Spleen (tissue), 11 donors: ENCODE measurements around the gene MOB2. TPM values are rescaled to one million over a fixed set of nuclear protein-coding genes. Genes with fewer than 3 reads are reported as not detected.
"Not testable (repeated sequence)": the region's sequence is repeated elsewhere in the genome, so short reads cannot be mapped to it uniquely, and the experiment has no call there.

Experiments used
- DNase-seq: peaks from one replicate; pipeline ENCODE4 v3.0.0-alpha.2; 2020
- H3K27ac ChIP-seq, 8 donors: fragments of 200-600 bp; sonication (generic) in 7 of 8; 1 replicate in 4 of 8; 2 replicates in 4 of 8; pipeline versions ENCODE4 v1.5.0 to v1.8.0; 2016 to 2021; ENCODE audit warnings: inconsistent platforms in 4 of 8, mild to moderate bottlenecking in 4 of 8, moderate library complexity in 1 of 8
- H3K27me3 ChIP-seq, 7 donors: fragments of 200-600 bp; sonication (generic) in 6 of 7; replicated peaks in 1 of 7; 1 replicate in 4 of 7; 2 replicates in 3 of 7; pipeline versions ENCODE4 v1.5.0 to v1.8.0; 2016 to 2021; ENCODE audit warnings: inconsistent platforms in 3 of 7, mild to moderate bottlenecking in 1 of 7
- H3K36me3 ChIP-seq, 6 donors: fragments of 200-600 bp; sonication (generic) in 5 of 6; 1 replicate in 4 of 6; 2 replicates in 2 of 6; pipeline versions ENCODE4 v1.5.0 to v1.8.0; 2016 to 2021; ENCODE audit warnings: inconsistent platforms in 2 of 6
- H3K4me1 ChIP-seq, 6 donors: fragments of 200-600 bp; sonication (generic) in 5 of 6; 1 replicate in 3 of 6; 2 replicates in 3 of 6; pipeline versions ENCODE4 v1.5.0 to v1.8.0; 2016 to 2021; ENCODE audit warnings: inconsistent platforms in 3 of 6
- H3K4me3 ChIP-seq, 8 donors: fragments of 200-600 bp; sonication (generic) in 7 of 8; 1 replicate in 4 of 8; 2 replicates in 4 of 8; pipeline versions ENCODE4 v1.5.0 to v1.8.0; 2016 to 2021; ENCODE audit warnings: inconsistent platforms in 4 of 8, mild to moderate bottlenecking in 4 of 8, moderate library complexity in 2 of 8
- H3K9me3 ChIP-seq, 8 donors: fragments of 200-600 bp; sonication (generic) in 7 of 8; 1 replicate in 4 of 8; 2 replicates in 4 of 8; pipeline versions ENCODE4 v1.5.0 to v1.8.0; 2016 to 2021; ENCODE audit warnings: inconsistent platforms in 4 of 8
- POLR2A ChIP-seq, 3 donors: fragments of 450-650 bp; IDR thresholded peaks; one replicate each; pipeline ENCODE4 v1.5.1; 2017; ENCODE audit warnings: antibody characterized with exemption in 3 of 3, mild to moderate bottlenecking in 1 of 3
- POLR2AphosphoS5 ChIP-seq, 3 donors: sonication (generic); formaldehyde crosslinking; IDR thresholded peaks; one replicate each; pipeline ENCODE4 v1.5.1; 2017; ENCODE audit warnings: antibody characterized with exemption in 3 of 3
- WGBS, 5 donors: extraction: QIAGEN DNeasy Blood & Tissue Kit in 3 of 5; methylation state at CpG; one replicate each; pipeline versions ENCODE4 v1.1.5 to v1.1.7; 2013 to 2018; 5-methylcytosine and 5-hydroxymethylcytosine counted together
- intact Hi-C: fragments of 100-400 bp; cut with DNase I; formaldehyde crosslinking; loops from one replicate; pipeline ENCODE4 v1.15.0; 2023; ENCODE audit warnings: low total_unique reads
- polyA plus RNA-seq, 3 donors: library from polyadenylated mRNA; stranded (reverse); fragments of 200-250 nt; gene quantifications; one replicate each; pipeline ENCODE4 v1.2.1, GENCODE V29; 2013
- total RNA-seq, 7 donors: library from RNA; depleted of rRNA in 3 of 7; stranded (reverse); fragments of >200 nt in 3 of 7; fragmentation: NEBNext Ultra II Directional in 4 of 7; extraction: Animal tissue kit (Norgen Biotek cat#: 25700) in 4 of 7; gene quantifications; one replicate each; pipeline versions ENCODE4 v1.1.0 to v1.2.1, GENCODE V29; 2016 to 2021
- TF ChIP-seq, protein P1 (sequence below), 11 experiments: fragments of 200-600 bp in 7 of 11; fragments of 450-650 bp in 4 of 11; sonication (generic) in 4 of 11; IDR thresholded peaks in 8 of 11; conservative IDR thresholded peaks in 3 of 11; 1 replicate in 7 of 11; 2 replicates in 4 of 11; pipeline versions ENCODE4 v1.4.0 to v1.8.0; 2016 to 2021; ENCODE audit warnings: antibody characterized with exemption in 11 of 11, inconsistent platforms in 4 of 11, mild to moderate bottlenecking in 1 of 11
- donor health status: healthy with polysubstance abuse.
- donor health status: DM: no; HTN: no; CAD: no; lungs with moderate emphysema.
- donor health status: DM: no; HTN: no; CAD: no.
- donor health status: Bipolar disorder and iron deficiency.
- donor health status: healthy.
- donor health status: DM: no; HTN: no; CAD: no.
- donor health status: DM: yes; HTN: yes; CAD: no.

MOB2 gene
- total and polyA plus RNA-seq, 10 donors: 28.1 to 51.5 (median 41.5) TPM

DNA sequence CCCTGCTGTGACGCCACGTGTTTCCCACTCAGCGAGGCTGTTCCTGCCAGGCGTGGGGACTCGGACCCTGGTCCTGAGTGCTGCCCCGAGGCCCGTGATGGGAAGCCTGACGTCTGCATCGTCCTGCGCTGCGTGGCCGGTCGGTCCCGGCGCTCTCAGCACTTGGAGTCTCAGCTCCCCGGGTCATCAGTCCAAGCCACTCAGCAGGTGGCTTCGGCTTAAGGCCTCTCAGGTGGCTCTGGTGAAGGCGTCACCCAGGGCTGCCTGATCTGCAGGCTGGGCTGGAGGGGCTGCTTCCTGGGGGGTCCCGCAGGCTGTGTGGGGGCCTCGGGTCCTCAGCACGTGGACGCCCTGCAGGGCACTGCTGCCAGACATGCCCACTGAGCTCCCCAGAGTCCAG lies 61.6 kb downstream of the MOB2 start:
- 83 to 88% (median 84%) methylated on average over 17 to 22 of the region's 22 CpGs; no CpG with 5 or more reads in 1 of the 5 donors for WGBS, 5 donors
- Histone ChIP-seq H3K4me3 (no peak overlapping the region), H3K9me3 (peaks cover 0 to 17% (median 7%) of the 10 kb centered on the region in 8 donors), H3K27ac (no peak overlapping the region), H3K36me3 (no peaks in the 10 kb centered on the region), H3K4me1 (no peaks in the 10 kb centered on the region), H3K27me3 (peaks cover 0 to 43% (median 10%) of the 10 kb centered on the region in 7 donors)
- intact Hi-C loops: no loop called here
- DNase-seq: no peak
- TF ChIP-seq POLR2A (IDR thresholded peaks at IDR 0.05): no peak
- TF ChIP-seq POLR2AphosphoS5 (IDR thresholded peaks at IDR 0.05): no peak
- TF ChIP-seq, protein P1, sequence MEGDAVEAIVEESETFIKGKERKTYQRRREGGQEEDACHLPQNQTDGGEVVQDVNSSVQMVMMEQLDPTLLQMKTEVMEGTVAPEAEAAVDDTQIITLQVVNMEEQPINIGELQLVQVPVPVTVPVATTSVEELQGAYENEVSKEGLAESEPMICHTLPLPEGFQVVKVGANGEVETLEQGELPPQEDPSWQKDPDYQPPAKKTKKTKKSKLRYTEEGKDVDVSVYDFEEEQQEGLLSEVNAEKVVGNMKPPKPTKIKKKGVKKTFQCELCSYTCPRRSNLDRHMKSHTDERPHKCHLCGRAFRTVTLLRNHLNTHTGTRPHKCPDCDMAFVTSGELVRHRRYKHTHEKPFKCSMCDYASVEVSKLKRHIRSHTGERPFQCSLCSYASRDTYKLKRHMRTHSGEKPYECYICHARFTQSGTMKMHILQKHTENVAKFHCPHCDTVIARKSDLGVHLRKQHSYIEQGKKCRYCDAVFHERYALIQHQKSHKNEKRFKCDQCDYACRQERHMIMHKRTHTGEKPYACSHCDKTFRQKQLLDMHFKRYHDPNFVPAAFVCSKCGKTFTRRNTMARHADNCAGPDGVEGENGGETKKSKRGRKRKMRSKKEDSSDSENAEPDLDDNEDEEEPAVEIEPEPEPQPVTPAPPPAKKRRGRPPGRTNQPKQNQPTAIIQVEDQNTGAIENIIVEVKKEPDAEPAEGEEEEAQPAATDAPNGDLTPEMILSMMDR (IDR thresholded peaks at IDR 0.05 in 8 of 11, conservative IDR thresholded peaks at IDR 0.05 in 3 of 11): no peak

DNA sequence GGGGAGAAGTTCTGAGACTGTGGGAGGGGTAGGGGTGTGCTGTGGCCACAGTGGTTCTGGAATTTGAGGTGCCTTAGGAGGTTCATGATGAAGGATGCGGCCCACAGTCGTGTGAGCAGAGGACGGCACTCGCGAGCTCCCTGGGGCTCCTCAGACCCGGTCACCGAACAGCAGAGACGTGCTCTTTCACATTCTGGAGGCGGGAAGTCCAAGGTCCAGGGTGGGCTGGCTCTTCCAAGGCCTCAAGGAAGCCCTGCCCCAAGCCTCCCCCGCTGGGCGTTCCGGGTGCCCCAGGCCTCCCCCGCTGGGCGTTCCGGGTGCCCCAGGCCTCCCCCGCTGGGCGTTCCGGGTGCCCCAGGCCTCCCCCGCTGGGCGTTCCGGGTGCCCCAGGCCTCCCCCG lies 63.2 kb downstream of the MOB2 start:
- H3K27ac ChIP-seq, intact Hi-C loops, H3K4me3 ChIP-seq, DNase-seq, H3K4me1 ChIP-seq, H3K36me3 ChIP-seq: not testable (repeated sequence)
- Histone ChIP-seq H3K27me3 (peaks cover 0 to 43% (median 10%) of the 10 kb centered on the region in 7 donors), H3K9me3 (peaks cover 4 to 29% (median 23%) of the 10 kb centered on the region in 8 donors)
- 83 to 94% (median 91%) methylated on average over 7 to 21 of the region's 22 CpGs for WGBS, 5 donors

DNA sequence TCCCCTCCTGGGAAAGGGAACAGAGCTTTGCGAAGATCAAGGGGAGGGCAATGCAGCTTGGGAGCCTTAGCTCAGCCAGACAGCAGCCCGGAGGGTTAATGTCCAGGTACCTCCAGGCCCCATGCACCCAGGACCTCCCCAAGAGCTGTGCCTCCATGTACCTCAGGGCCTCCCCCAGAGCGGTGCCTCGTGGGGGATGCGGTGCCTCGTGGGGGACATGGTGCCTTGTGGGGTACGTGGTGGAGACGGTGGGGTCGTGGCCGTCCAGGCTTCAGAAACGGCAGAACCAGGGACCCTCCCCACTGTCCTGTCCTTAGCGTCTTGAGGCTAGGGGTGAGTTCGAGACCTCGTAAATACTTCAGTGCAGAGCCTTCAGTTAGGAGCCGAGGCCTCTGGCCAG lies 63.6 kb downstream of the MOB2 start:
- Histone ChIP-seq H3K4me3 (no peak overlapping the region), H3K27me3 (peaks cover 0 to 43% (median 10%) of the 10 kb centered on the region in 7 donors), H3K4me1 (no peaks in the 10 kb centered on the region), H3K36me3 (no peaks in the 10 kb centered on the region), H3K9me3 (peaks cover 4 to 33% (median 27%) of the 10 kb centered on the region in 8 donors), H3K27ac (no peak overlapping the region)
- TF ChIP-seq POLR2A (IDR thresholded peaks at IDR 0.05) (no peak), POLR2AphosphoS5 (IDR thresholded peaks at IDR 0.05) (no peak)
- TF ChIP-seq, protein P1 (IDR thresholded peaks at IDR 0.05 in 8 of 11, conservative IDR thresholded peaks at IDR 0.05 in 3 of 11): no peak
- intact Hi-C loops: no loop called here
- WGBS, 5 donors: 85 to 95% (median 89%) methylated on average over 14 to 15 of the region's 15 CpGs
- DNase-seq: no peak

DNA sequence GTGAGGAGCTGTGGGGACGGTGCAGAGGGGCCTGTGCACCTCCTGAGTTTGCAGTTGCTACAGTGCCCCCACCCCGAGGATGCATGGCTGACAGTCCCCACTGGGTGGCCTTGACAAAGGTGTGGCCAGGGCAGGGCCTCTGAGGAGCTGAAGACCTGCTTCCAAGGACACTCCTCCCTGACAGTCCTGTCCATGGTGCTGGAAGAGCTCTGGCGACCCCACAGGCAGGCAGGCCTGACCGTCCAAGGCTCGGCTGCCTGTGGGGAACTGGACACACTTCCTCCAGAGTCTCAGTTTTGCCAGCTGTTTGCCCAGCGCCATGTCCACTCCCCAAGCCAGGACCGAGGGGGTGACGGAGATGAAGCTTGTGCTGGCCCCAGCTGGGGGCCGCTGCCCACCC lies 64.1 kb downstream of the MOB2 start:
- intact Hi-C loops: no loop called here
- no peak for DNase-seq
- peaks cover 0 to 43% (median 10%) of the 10 kb centered on the region in 7 donors for H3K27me3 ChIP-seq
- H3K9me3 ChIP-seq: peaks cover 4 to 38% (median 30%) of the 10 kb centered on the region in 8 donors
- H3K27ac ChIP-seq: no peak overlapping the region
- H3K36me3 ChIP-seq: no peaks in the 10 kb centered on the region
- TF ChIP-seq, protein P1 (IDR thresholded peaks at IDR 0.05 in 8 of 11, conservative IDR thresholded peaks at IDR 0.05 in 3 of 11): no peak
- TF ChIP-seq POLR2AphosphoS5 (IDR thresholded peaks at IDR 0.05): no peak
- no peak for TF ChIP-seq POLR2A (IDR thresholded peaks at IDR 0.05)
- no peak overlapping the region for H3K4me3 ChIP-seq
- no peaks in the 10 kb centered on the region for H3K4me1 ChIP-seq
- 63 to 69% (median 66%) methylated on average over 9 of the region's 9 CpGs; no CpG with 5 or more reads in 1 of the 5 donors for WGBS, 5 donors

DNA sequence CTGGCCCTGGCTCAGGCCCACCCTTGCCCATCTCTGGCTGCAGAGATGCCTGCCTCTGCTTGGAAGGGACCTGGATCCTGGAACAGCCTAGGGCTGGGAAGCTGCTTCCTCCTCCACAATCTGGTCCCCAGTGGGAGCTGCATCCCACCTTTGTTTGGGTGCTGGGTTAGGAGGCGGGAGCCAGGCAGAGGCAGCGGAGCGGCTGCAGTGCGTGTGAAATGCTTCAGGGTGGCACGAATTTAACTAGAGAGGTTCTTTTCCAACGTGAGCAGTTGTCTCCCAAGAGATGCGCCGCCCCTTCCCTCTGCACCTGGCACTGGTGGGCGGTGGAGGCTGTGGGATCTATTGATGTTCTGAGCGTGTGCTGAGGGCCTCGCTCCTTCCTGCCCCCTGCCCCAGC lies 65.3 kb downstream of the MOB2 start:
- intact Hi-C loops: no loop called here
- TF ChIP-seq POLR2A (IDR thresholded peaks at IDR 0.05) (no peak), POLR2AphosphoS5 (IDR thresholded peaks at IDR 0.05) (no peak)
- TF ChIP-seq, protein P1 (IDR thresholded peaks at IDR 0.05 in 8 of 11, conservative IDR thresholded peaks at IDR 0.05 in 3 of 11): no peak
- Histone ChIP-seq H3K27ac (no peak overlapping the region), H3K4me3 (no peak overlapping the region), H3K27me3 (peaks cover 0 to 32% (median 10%) of the 10 kb centered on the region in 7 donors), H3K4me1 (no peaks in the 10 kb centered on the region), H3K9me3 (peaks cover 4 to 50% (median 42%) of the 10 kb centered on the region in 8 donors), H3K36me3 (no peaks in the 10 kb centered on the region)
- 83 to 92% (median 88%) methylated on average over 11 of the region's 11 CpGs for WGBS, 5 donors
- no peak for DNase-seq
